A172 (cell line): ENCODE measurements around the gene OSBPL5. TPM values are rescaled to one million over a fixed set of nuclear protein-coding genes. Genes with fewer than 3 reads are reported as not detected.
"Not testable (repeated sequence)": the region's sequence is repeated elsewhere in the genome, so short reads cannot be mapped to it uniquely, and the experiment has no call there.

Experiments used
- DNase-seq: peaks from one replicate; pipeline ENCODE4 v3.0.0-alpha.2; 2015; ENCODE audit warnings: low spot score
- total RNA-seq: library from RNA; depleted of rRNA; stranded (reverse); fragments of >200 nt; shearing (Covaris generic); gene quantifications from 2 replicates; pipeline ENCODE4 v1.2.3, GENCODE V29; 2014

OSBPL5 gene
- total RNA-seq, 1 experiment from 2014 or later: 18.1 TPM

DNA sequence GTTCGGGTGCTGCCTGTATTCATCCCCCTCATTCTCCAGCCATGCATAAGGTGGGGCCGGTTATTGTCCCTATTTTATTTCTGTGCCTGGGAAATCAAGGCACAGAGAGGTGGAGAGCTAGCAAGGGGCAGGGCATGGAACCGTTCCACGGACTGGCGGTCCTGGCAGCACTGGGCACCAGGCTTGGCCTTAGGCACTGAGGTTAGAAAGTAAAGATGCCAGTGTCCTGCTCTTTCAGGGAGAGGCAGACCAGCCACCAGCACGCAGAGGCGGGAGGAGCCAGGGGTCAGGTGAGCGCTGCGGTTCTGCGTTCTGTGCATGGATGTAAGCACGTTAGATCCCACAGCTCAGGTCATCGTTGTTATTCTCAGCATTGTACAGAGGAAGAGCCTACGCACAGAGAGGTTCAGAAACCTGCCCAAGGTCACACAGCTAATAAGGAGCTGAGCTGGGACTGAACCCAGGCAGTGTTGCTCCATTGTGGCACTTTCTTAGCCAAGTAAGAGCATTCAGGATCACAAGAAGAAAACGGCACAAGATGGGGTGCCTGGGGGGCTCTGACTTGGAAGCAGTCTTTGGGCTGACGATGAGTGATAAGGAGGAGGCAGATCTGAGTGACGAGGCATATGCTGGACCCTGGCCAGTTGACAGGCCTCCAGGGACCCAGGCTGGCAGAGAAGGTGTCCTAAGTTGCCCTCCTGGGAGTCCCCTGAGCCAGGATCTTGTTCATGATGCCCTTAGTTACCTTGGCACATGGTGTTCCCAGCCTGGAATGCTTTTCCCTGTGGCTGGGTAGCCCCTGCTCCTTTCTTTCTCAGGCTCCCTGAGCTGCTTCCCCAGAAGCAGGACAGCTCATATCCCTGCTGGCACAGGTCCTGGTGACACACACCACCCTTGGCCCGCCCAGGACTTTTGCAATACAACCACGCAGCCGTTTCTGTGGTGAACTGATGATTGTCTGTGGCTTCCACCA lies 41.1 kb downstream of the OSBPL5 start:
- DNase-seq: peak; percentile 96

DNA sequence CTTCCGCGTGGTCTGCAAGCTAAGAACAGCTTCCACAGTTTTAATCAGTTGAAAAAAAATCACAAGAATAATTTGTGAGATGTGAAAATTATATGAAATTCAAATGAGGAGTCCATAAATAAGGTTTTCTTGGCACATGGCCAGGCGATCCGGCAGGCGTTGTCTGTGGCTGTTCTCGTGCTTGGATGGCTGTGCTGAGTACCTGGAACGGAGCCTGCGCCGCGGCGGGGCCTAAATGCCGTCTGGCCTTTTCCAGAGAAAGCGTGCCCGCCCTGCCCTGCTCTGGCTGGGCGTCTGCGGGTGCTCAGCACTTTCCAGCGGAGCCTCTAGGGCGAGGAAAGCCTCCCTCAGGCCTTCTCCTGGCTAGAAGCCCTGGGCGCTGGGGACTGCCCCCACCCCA lies 41.8 kb downstream of the OSBPL5 start:
- no peak for DNase-seq

DNA sequence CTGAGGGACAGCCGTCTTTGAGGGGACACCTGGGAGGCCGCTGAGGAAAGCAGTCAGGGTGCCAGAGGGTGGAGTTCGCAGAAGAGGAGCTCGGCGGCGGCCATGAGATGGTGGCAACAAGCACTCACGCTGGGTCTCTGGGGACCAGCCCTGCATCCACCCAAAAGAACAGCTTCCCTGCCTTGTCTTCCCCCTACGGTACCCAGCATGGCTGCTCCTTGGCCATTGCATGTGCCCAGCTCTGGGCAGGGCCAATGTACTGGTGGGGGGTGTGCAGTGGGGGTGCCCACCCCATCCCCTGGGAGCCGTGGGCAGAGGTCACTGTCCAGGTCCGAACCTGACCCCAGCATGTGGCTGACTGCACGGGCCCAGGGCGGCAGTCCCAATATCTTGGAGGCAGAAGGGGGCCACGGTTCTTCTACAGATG lies 42.3 kb downstream of the OSBPL5 start:
- no peak for DNase-seq

DNA sequence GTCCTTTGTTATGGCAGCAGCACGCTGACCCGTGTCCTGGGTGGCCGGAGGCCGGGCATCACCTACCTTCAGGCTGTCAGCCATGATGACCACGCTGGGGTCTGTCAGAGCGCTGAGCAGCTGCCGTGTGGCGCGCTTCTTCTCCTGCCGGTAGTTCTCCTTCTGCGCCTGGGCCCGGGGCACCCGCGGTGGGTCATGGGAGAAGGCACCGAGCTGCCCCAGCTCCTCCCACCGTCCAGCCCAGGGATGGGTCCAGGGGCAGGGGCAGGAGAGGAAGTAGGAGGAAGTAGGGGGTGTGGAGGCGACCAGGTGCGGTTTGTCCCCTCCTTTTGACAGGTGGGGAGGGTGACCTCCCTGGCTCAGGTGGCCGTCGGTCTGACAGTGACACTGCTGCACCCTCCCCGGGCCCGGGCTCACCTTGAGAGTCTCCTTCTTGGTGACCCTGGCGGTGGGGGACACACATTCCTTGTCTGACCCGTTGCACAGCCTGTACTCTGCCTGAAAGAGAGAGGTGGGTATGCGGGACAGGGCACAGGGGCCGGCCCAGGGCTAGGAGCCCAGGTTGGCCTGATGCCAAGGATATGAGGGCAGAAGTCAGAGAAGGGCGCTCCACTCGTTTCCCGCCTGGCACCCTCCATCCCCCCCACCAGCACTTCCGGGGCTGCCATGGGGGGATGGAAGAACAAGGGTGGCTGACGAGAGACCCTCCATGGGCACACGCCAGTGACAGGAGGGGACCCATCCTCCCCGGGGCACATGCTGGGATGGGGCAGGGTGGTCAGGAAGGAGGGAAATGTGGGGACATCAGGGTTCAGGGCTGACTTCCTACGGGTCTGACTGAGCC lies 43.0 kb downstream of the OSBPL5 start:
- DNase-seq: no peak

DNA sequence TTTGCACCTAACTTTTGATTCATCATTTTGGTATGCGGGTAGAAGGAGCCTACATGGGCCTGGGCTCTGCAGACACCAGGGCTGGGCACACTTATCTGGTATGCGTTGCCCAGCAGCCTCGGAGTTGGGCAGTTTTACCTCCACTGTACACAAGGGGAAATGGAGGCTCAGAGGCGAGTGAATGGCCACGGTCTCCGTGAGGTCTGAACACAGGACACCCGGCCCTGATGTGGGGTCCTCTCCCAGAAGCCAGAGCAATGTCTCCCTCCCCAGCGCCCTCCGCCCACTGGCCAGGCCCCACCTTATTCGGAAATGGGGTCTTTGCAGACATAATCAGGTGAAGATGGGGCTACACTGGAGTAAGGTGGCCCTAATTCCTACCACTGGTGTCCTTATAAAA lies 43.7 kb downstream of the OSBPL5 start:
- DNase-seq: no peak

DNA sequence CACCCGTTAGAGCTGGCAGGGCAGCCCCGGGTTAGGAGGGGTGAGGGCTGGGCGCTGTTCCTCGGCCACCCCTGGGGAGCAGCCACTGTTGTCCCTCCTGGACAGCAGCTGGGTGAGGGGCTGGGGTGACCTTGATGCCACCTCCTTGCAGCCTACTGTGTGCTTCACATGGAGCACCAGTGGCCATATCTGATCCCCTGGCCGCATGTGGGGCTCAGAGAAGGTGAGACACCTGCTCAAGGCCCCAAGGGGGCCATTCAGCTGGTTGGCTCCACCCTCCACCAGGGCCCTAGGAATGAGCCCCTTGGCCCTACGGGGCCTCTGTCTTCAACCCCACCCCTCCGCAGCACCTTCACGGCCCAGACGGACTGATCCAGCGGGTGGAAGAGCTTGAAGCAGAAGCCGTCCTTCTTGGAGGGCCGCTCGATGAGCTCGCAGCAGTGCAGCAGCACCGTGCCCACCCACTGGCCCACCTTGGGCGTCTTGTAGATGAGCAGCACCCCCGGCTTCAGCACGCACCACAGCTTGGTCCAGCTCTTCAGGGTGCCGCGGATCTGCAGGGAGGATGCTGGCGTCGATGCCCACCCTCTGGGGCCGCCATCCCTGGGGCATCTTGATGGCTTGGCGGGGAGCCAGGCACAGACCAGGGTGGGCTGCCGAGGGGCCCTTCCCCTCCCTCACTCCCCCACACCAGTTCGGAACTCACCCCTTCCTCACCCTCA lies 44.9 kb downstream of the OSBPL5 start:
- no peak for DNase-seq

DNA sequence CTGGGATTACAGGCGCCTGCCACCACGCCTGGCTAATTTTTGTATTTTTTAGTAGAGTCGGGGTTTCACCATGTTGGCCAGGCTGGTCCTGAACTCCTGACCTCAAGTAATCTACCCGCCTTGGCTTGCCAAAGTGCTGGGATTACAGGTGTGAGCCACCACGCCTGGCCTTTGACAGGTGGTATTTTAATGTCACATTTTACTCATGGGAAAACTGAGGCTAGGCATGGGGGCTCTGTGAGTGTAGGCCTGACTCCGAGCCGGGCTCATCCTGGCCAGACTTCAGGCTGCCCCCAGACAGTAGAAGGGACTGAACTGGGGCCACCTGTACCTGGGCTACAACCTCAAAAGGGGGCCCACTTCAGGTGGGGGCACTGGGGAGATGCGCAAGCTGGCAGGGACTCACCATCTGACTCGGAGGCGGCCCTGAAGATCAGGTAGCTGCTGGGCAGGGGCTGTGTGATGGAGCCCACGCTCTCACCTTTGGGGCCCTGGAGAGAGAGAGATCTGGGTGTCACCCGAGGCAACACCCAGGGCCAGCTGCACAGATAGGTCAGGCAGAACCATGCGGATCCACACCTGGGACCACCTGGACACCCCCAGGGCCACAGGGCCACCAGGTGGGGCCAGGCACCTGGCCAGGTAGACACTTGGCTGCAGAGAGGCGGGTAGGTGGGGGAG lies 45.8 kb downstream of the OSBPL5 start:
- DNase-seq: no peak

DNA sequence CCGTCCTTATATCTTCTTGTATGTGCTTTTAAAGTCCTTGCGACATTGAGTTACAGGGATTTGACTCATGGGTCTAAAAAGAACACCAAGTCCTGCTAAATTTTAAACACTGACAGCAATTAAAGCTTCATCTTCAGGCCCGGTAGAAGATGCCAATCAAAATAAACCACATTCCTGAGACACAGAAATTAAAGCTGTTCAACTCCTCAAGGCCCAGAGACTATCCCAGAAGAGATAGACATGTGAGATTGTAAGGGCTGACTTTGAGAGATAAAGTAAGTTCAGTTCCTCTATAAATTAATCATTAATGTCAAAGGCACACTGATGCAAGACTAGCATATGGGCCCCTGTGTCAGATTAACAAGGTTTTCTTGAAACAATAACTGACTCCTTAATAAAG lies 49.8 kb downstream of the OSBPL5 start:
- no peak for DNase-seq

DNA sequence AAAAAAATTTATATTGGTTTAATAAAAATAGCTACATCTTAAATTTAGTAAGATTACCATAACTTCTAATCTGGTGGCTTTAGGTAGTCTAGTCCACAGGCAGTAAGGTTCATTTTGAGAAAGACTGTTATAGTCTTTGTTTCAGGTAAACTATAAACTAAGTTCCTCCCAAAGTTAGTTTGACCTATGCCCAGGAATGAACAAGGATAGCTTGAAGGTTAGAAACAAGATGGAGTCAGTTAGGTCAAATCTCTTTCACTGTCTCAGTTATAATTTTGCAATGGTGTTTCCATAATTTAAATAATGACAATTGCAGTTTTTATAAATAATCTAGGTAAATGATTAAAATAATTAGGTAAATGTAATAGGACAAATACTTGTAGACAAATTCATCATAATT lies 51.4 kb downstream of the OSBPL5 start:
- not testable (repeated sequence) for DNase-seq

DNA sequence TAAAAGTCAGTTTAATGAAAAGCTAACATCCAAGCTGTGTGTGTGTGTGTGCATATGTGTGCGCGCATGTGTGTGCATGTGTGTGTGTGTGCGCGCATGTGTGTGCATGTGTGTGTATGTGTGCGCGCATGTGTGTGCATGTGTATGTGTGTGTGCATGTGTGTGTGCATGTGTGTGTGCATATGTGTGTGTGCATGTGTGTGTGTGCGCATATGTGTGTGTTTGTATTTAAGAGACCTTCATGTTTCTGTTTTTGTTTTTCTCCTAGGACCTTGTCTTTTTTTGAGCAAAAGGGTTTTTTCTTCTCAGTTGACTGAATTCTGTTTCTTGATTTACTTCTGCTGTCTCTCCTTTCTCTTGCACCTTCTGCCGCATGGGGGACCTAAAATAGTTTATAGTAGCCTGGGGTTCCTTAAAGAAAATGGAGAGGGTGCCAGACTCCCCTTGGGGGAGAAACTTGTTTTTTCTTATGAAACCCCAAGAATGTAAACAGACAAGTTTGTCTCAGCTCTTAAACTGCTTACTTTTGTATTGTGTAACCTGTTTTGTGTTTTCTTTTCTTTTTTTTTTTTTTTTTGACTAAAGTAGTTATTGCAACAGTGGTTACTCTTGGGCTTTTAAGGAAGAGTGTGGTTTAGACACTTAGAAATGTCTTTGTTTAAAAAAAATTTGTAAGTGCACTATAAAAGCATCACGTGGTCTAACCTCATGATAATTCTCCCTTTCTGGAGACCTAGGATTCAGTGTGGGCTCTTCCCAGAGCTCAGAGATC lies 53.0 kb downstream of the OSBPL5 start:
- DNase-seq: no peak

DNA sequence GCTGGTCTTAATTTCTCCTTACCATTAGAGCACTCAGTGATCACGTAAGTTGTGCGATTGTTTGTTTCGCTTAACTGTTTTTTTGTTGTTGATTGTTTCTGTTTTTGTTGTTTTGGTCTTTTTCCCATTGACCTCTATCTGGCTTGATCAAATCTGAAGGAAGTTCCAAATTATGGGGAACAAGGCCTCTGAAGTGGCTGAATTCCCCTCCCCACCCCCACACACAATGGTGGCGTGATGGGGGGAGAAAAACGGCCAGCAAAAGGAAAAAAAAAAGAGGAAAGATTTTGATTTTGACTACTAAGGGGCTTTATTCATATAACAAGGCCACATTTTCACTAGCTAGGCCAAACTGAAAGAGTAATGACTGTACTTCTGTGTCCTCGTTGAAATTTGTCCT lies 53.6 kb downstream of the OSBPL5 start:
- no peak for DNase-seq

DNA sequence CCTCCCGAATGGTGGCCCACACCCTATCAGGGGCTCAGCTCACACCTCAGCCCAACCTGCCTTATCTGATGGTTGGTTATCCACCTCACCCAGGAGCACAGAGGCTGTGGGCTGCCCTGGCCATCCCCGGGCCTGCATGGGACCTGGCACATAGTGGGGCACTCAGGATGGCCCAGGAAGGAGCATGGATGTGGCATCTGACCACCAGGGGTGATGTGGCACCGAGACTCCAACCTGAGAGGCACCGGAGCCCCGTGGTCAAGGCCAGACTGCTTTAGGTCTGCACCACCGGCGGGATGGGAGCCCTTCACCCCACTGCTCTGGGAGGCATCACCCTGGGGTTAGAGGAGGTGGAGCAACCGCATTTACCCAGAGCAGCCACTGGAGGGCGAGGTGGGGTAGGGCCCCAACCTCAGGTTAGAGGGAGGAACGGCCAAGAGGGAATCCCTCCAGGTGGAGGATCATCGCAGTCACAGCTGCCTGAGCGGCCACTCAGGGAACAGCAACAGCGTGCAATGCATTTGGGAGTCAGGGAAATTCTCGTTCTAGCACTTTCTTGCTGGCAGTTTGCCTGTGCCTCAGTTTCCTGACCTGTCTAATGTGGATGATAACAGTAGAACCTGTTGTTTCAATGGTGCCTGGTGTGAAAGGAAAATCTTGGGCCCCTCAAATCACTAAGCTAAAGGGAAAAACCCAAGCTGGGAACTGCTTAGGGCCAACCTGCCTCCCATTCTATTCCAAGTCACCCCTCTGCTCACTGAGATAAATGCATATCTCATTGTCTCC lies 55.0 kb downstream of the OSBPL5 start:
- peak; percentile 28 for DNase-seq

DNA sequence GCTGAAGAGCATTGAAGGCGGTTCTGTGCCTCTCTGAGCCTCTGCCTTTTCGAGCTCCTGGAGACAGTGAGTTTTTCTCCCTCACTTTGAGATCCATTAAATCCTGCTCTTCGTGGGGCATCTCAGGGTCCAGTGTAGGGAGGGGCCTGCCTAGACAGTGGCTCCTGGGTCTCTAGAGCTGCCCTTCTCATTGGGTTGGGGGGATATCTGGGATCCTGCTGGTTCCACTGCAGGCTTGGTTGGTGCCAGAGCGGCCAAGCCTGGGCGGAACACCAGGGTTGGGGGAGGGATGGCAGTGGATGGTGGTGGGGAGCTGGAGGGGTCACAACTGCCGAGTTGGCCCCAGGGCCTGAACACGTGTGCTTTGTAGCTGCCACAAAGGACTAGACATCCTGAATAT lies 55.7 kb downstream of the OSBPL5 start:
- DNase-seq: no peak

DNA sequence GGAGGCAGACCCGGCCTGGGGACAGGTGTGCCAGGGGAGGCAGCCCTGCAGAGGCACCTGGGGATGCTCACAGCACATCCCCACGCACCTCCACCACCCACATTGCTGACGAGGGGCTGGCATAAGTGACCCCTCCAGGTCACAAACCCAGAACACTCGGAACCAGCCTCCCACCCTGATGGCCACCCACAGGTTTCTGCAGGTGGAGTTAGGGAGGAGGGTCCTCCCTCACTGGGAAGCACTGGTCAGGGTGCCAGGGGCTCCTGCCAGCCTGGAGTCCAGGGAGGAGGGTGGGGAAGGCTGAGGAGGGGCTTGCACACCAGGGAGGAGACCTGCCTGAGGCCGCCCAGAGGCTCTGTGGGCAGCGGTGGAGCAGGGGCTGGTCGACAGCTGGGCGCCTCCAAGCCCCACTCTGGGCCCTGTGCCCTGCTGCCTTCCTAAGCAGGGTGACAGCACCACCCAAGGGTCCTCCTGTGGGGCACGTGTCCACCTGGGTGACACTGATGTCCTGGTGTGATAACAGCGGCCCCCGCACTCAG lies 56.9 kb downstream of the OSBPL5 start:
- DNase-seq: no peak

DNA sequence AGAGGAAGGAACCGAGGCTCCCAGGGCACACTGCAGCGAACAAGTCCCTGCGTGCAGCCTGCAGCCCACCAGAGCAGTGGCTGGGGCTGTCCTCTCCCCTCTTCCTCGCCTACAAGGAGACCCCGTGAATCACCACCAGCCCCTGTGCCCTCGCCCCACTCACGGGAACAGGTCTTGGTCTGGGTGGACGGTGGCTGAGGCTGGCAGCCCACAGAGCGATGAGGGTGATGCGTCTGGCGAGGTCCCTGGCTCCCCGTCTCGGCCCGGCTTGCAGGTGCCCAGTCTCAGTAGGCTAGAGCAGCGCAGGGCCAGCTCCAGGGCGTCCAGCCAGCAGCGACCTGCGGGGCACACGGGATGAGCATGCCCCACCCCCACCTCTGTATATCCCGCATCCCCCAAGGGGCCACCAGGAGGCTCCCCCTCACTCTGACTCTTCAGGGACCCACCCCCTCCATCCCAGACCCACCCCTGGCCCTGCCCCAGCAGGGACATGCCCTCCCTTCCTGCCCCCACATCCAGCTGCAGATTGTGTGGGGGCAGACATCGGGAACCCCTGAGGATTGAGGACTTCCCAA lies 57.4 kb downstream of the OSBPL5 start:
- no peak for DNase-seq

DNA sequence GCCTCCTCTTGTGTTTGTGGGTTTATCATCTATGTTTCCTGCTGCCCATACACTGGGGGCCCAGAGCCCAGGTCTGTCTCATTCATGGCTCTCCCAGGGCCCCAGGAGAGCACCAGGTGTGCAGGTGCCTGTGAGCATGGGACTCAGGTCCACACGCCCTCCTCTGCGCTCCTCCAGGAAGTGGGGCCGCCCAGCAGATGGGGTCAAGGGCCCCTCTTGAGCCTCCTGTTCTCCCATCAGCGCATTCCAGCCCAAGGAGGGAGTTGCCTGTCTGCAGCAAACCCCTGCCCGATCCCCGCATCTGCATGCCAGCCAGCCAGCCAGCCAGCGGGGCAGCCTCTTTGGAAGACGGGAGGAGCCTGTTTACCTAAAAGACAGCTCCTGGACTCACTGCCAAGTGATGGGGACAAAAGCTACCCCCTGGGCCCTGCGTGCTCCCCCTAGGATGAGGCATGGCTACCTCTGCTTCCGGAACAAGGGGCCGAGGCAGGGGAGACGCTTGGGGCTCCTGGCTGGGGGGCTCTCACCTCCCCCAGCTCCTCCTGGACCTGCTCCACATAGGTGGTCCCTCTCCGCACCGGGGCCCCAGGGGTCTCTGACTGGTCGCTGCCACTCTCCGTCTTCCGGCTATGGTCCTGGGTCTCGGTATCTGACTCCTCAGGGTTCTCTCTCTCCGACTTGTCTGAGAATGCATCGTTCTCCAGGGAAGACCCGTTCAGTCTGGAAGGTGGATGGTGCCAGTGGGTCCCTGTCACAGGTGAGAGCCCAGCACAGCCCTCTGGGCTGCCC lies 58.2 kb downstream of the OSBPL5 start:
- no peak for DNase-seq

DNA sequence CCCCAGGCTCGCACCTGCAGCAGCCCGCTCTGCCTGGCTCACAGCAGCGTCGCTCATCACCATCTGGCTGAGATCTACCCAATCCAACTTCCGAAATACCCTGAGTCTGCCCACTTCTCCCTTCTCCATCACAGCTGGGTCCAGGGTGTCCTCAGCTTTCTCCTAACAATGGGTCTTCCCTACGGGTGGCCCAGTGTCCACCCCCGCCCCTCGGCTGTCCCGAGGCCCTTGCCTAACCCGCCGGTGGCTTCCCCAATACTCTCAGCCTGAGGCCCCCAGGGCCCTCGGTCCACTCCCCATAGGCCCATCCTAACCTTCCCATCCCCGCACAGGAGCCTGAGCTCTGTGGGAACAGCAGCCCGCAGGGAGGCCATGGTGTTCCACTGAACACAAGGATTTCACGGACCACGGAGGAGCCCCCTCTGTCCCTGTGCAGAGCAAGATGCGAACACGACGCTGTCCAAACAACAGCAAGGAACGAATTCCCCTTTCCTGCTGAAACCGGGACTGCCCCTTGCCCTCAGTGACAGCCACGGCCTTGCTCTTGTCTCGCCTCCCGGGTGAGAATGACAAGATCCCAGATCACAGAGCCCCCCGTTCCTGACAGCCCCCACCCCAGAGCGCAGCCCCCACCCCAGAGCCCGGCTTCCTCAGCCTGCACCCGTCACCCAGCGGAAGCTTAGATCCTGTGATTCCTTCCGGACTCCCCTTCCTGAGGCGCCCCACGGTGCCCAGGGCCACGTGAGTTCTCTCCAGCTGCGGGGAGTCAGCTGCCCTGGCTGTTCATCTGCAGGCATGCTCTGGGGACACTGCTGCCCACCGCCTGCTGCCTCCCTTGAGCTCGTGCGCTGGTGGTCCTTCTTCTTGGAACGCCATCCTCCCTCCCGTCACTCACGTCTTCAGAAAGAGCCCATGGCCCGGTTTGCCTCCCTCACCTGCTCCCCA lies 59.0 kb downstream of the OSBPL5 start:
- DNase-seq: no peak
